Cardiac fibroblast (primary cell): ENCODE data around the gene CLSTN2.

Experiments
- DNase-seq, 2 donors: peaks; one replicate each; pipeline versions ENCODE4 v3.0.0 to v3.0.0-alpha.2; 2010; ENCODE audit warnings: low read depth in 2 of 2
- H3K4me3 ChIP-seq, 2 donors: replicated peaks in 1 of 2; 1 replicate in 1 of 2; 2 replicates in 1 of 2; pipeline ENCODE4 v1.5.1; 2011; ENCODE audit warnings: low read depth in 2 of 2, low read length in 2 of 2, mild to moderate bottlenecking in 2 of 2, moderate library complexity in 1 of 2
- CTCF ChIP-seq: IDR thresholded peaks from one replicate; pipeline ENCODE4 v1.5.1; 2011; ENCODE audit warnings: low read depth, mild to moderate bottlenecking, low read length, inconsistent platforms

Gene CLSTN2

GRCh38 chr3:140332131-140332530 is 397.1 kb downstream of the CLSTN2 start:
- no peak overlapping the region for H3K4me3 ChIP-seq
- TF ChIP-seq CTCF = no peak
- DNase-seq = no peak

- no peak for TF ChIP-seq CTCF
- H3K4me3 ChIP-seq = no peak overlapping the region
- no peak for DNase-seq
These were observed 399.3 kb downstream of the CLSTN2 start for GRCh38 chr3:140334132-140334929.

GRCh38 chr3:140336465-140336864 is 401.5 kb downstream of the CLSTN2 start:
- no peak for TF ChIP-seq CTCF
- H3K4me3 ChIP-seq = no peak overlapping the region
- no peak for DNase-seq

GRCh38 chr3:140338916-140339315 is 403.9 kb downstream of the CLSTN2 start:
- H3K4me3 ChIP-seq = no peak overlapping the region
- no peak for TF ChIP-seq CTCF
- DNase-seq = no peak

GRCh38 chr3:140341203-140341602 is 406.2 kb downstream of the CLSTN2 start:
- TF ChIP-seq CTCF = no peak
- no peak overlapping the region for H3K4me3 ChIP-seq
- DNase-seq = no peak

- no peak overlapping the region for H3K4me3 ChIP-seq
- no peak for DNase-seq
- TF ChIP-seq CTCF = no peak
These were observed 406.9 kb downstream of the CLSTN2 start for GRCh38 chr3:140341817-140342403.
